ENCODE data around the gene DOHH. TPM values are rescaled to one million over a fixed set of nuclear protein-coding genes. Genes with fewer than 3 reads are reported as not detected.

The DOHH gene
- total and polyA plus RNA-seq, 9 of the 15 experiments (the other 6 are each of a cell fraction or from before 2014, with no cell fraction given), result 0.14 to 47.2 (median 5.1) TPM

DNA sequence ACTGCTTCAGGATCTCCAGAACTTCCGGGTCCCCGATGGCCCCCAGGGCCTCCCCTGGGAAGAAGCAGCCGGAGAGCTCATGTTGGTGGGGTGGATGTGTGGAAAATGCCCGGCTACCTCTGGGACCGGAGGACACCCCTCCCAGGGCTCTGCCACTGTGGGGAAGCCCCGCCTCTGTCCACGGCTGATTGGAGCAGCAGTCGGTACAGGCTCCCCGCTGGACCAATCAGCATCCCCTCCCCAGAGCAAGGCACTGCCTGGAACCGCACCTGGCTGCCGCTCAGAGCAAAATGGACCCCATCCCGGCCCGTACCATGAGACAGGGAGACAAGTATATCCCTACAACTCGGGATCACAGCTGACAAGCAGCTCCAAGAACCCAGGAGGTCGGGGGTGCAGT, 6.4 kb downstream of the DOHH start (continued):
- TF ChIP-seq PURB (CRISPR knock-in tag; IDR thresholded peaks at IDR 0.05; ENCODE audit: low read depth), result no peak
- TF ChIP-seq, protein P1, sequence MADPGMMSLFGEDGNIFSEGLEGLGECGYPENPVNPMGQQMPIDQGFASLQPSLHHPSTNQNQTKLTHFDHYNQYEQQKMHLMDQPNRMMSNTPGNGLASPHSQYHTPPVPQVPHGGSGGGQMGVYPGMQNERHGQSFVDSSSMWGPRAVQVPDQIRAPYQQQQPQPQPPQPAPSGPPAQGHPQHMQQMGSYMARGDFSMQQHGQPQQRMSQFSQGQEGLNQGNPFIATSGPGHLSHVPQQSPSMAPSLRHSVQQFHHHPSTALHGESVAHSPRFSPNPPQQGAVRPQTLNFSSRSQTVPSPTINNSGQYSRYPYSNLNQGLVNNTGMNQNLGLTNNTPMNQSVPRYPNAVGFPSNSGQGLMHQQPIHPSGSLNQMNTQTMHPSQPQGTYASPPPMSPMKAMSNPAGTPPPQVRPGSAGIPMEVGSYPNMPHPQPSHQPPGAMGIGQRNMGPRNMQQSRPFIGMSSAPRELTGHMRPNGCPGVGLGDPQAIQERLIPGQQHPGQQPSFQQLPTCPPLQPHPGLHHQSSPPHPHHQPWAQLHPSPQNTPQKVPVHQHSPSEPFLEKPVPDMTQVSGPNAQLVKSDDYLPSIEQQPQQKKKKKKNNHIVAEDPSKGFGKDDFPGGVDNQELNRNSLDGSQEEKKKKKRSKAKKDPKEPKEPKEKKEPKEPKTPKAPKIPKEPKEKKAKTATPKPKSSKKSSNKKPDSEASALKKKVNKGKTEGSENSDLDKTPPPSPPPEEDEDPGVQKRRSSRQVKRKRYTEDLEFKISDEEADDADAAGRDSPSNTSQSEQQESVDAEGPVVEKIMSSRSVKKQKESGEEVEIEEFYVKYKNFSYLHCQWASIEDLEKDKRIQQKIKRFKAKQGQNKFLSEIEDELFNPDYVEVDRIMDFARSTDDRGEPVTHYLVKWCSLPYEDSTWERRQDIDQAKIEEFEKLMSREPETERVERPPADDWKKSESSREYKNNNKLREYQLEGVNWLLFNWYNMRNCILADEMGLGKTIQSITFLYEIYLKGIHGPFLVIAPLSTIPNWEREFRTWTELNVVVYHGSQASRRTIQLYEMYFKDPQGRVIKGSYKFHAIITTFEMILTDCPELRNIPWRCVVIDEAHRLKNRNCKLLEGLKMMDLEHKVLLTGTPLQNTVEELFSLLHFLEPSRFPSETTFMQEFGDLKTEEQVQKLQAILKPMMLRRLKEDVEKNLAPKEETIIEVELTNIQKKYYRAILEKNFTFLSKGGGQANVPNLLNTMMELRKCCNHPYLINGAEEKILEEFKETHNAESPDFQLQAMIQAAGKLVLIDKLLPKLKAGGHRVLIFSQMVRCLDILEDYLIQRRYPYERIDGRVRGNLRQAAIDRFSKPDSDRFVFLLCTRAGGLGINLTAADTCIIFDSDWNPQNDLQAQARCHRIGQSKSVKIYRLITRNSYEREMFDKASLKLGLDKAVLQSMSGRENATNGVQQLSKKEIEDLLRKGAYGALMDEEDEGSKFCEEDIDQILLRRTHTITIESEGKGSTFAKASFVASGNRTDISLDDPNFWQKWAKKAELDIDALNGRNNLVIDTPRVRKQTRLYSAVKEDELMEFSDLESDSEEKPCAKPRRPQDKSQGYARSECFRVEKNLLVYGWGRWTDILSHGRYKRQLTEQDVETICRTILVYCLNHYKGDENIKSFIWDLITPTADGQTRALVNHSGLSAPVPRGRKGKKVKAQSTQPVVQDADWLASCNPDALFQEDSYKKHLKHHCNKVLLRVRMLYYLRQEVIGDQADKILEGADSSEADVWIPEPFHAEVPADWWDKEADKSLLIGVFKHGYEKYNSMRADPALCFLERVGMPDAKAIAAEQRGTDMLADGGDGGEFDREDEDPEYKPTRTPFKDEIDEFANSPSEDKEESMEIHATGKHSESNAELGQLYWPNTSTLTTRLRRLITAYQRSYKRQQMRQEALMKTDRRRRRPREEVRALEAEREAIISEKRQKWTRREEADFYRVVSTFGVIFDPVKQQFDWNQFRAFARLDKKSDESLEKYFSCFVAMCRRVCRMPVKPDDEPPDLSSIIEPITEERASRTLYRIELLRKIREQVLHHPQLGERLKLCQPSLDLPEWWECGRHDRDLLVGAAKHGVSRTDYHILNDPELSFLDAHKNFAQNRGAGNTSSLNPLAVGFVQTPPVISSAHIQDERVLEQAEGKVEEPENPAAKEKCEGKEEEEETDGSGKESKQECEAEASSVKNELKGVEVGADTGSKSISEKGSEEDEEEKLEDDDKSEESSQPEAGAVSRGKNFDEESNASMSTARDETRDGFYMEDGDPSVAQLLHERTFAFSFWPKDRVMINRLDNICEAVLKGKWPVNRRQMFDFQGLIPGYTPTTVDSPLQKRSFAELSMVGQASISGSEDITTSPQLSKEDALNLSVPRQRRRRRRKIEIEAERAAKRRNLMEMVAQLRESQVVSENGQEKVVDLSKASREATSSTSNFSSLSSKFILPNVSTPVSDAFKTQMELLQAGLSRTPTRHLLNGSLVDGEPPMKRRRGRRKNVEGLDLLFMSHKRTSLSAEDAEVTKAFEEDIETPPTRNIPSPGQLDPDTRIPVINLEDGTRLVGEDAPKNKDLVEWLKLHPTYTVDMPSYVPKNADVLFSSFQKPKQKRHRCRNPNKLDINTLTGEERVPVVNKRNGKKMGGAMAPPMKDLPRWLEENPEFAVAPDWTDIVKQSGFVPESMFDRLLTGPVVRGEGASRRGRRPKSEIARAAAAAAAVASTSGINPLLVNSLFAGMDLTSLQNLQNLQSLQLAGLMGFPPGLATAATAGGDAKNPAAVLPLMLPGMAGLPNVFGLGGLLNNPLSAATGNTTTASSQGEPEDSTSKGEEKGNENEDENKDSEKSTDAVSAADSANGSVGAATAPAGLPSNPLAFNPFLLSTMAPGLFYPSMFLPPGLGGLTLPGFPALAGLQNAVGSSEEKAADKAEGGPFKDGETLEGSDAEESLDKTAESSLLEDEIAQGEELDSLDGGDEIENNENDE (IDR thresholded peaks at IDR 0.05; ENCODE audit: low read depth, low read length), result no peak
- no peak for TF ChIP-seq ZBTB5 (IDR thresholded peaks at IDR 0.05)
- TF ChIP-seq KAT2B (IDR thresholded peaks at IDR 0.05; ENCODE audit: low read depth, low read length), result no peak
- TF ChIP-seq, protein P2, sequence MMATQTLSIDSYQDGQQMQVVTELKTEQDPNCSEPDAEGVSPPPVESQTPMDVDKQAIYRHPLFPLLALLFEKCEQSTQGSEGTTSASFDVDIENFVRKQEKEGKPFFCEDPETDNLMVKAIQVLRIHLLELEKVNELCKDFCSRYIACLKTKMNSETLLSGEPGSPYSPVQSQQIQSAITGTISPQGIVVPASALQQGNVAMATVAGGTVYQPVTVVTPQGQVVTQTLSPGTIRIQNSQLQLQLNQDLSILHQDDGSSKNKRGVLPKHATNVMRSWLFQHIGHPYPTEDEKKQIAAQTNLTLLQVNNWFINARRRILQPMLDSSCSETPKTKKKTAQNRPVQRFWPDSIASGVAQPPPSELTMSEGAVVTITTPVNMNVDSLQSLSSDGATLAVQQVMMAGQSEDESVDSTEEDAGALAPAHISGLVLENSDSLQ (IDR thresholded peaks at IDR 0.05), result peak; percentile 96
- peak; percentile 76; the same call in 1 of the 2 replicates for TF ChIP-seq MBD2 (IDR thresholded peaks at IDR 0.05; ENCODE audit: borderline replicate concordance, low read depth)
- TF ChIP-seq SP2 (IDR thresholded peaks at IDR 0.05; ENCODE audit: extremely low read depth, low read depth, low read length, poor library complexity, severe bottlenecking), result peak; percentile 65
- no peak for TF ChIP-seq DNMT1 (IDR thresholded peaks at IDR 0.05)
- no peak for TF ChIP-seq EWSR1 (IDR thresholded peaks at IDR 0.05; ENCODE audit: borderline replicate concordance, low read depth, partially characterized antibody)
- peak; percentile 69 for TF ChIP-seq ASH1L (IDR thresholded peaks at IDR 0.05; ENCODE audit: borderline replicate concordance, low read depth, partially characterized antibody)
